Activated CD4-positive, alpha-beta memory T cell treated with anti-CD3 and anti-CD28 coated beads, Interleukin-2, amount 10 ng/mL, durations not matched to agents 7 days and 5 days (primary cell): ENCODE measurements around the gene SMAD1. TPM values are rescaled to one million over a fixed set of nuclear protein-coding genes. Genes with fewer than 3 reads are reported as not detected.

Experiments
- CTCF ChIA-PET: fragments of 350-600 bp; sonication (Branson Sonifier 250); formaldehyde crosslinking; loops from one replicate; lab custom pipeline; 2021; ENCODE audit warnings: antibody characterized with exemption, inconsistent platforms; lab: Charles Lee
- POLR2A ChIA-PET: fragments of 350-600 bp; sonication (Branson Sonifier 250); formaldehyde crosslinking; loops from one replicate; lab custom pipeline; 2021; ENCODE audit warnings: antibody characterized with exemption; lab: Charles Lee
- DNase-seq: peaks from one replicate; pipeline ENCODE4 v3.0.0-alpha.2; 2020
- H3K27ac Mint-ChIP-seq: one replicate; pipeline ENCODE4 v1.8.0; 2021; ENCODE audit warnings: mild to moderate bottlenecking, mixed read lengths
- H3K27me3 Mint-ChIP-seq: one replicate; pipeline ENCODE4 v1.8.0; 2021; ENCODE audit warnings: mixed read lengths
- H3K36me3 Mint-ChIP-seq: one replicate; pipeline ENCODE4 v1.8.0; 2021; ENCODE audit warnings: low read depth, mixed read lengths
- H3K4me1 Mint-ChIP-seq: one replicate; pipeline ENCODE4 v1.8.0; 2021; ENCODE audit warnings: mixed read lengths
- H3K4me3 Mint-ChIP-seq: one replicate; pipeline ENCODE4 v1.8.0; 2021; ENCODE audit warnings: mild to moderate bottlenecking, mixed read lengths
- H3K9me3 Mint-ChIP-seq: one replicate; pipeline ENCODE4 v1.8.0; 2021; ENCODE audit warnings: mixed read lengths
- total RNA-seq, 2 experiments: library from RNA; stranded (reverse); gene quantifications; one replicate each; pipeline ENCODE4 v1.2.3, GENCODE V29; 2021

Gene SMAD1
- total RNA-seq = 1 to 10 TPM; 1.9 to 2.1 TPM

- H3K9me3 Mint-ChIP-seq = peaks cover 2% of the 10 kb centered on the region
- peak; percentile 25 for DNase-seq
- ChIA-PET CTCF (no interaction called here), POLR2A (interaction anchor here (2.2 kb wide), 1 partner anchor 138 kb away, joined by 9 read pairs; the partner anchor contains the start of gene MMAA)
- H3K27ac Mint-ChIP-seq = no peak within 1 kb of the TSS
- H3K4me3 Mint-ChIP-seq = peak within 1 kb of the TSS; percentile 70
- no peaks in the 10 kb centered on the region for H3K36me3 Mint-ChIP-seq
- peaks cover 10% of the 10 kb centered on the region for H3K4me1 Mint-ChIP-seq
- peaks cover 35% of the 10 kb centered on the region for H3K27me3 Mint-ChIP-seq
These were observed at the start of gene SMAD1 for GRCh38 chr4:145481164-145481941. TSS of gene SMAD1 (plus strand) at chr4:145481853. CDS start at chr4:145514614, 32,761 bp downstream.

- Mint-ChIP-seq H3K9me3 (no peaks in the 10 kb centered on the region), H3K4me3 (no peak overlapping the region), H3K27me3 (no peaks in the 10 kb centered on the region), H3K27ac (no peak overlapping the region), H3K36me3 (no peaks in the 10 kb centered on the region), H3K4me1 (no peaks in the 10 kb centered on the region)
- no peak for DNase-seq
- CTCF ChIA-PET = no interaction called here
- POLR2A ChIA-PET = no interaction called here
These were observed 48.0 kb upstream of the SMAD1 start for GRCh38 chr4:145433684-145434083.

DNA sequence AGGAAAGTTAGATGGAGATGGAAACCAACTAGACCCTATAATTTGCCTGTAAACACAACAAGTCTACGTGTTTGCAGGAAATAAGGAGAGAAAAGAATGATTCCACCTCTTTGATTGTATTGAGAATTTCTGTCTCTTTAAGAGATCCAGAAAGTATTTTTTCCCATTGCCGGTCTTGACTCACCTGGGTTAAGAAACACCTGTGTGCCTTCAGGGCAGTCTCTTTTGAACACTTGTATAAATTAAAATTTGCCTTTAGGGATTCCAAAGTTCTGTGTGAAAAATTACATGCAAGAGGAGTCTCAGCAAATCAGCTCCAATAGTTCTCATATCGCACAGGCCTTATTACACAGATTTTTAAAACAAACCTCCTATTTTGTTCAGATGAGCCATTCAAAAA lies 46.0 kb upstream of the SMAD1 start:
- no peaks in the 10 kb centered on the region for H3K27me3 Mint-ChIP-seq
- H3K36me3 Mint-ChIP-seq = no peaks in the 10 kb centered on the region
- POLR2A ChIA-PET = no interaction called here
- no peaks in the 10 kb centered on the region for H3K4me1 Mint-ChIP-seq
- no peaks in the 10 kb centered on the region for H3K9me3 Mint-ChIP-seq
- H3K27ac Mint-ChIP-seq = no peak overlapping the region
- H3K4me3 Mint-ChIP-seq = no peak overlapping the region
- DNase-seq = no peak
- CTCF ChIA-PET = no interaction called here

- no peaks in the 10 kb centered on the region for H3K9me3 Mint-ChIP-seq
- no peak for DNase-seq
- no peak overlapping the region for H3K27ac Mint-ChIP-seq
- H3K4me1 Mint-ChIP-seq = no peaks in the 10 kb centered on the region
- H3K36me3 Mint-ChIP-seq = no peaks in the 10 kb centered on the region
- no peak overlapping the region for H3K4me3 Mint-ChIP-seq
- ChIA-PET CTCF (no interaction called here), POLR2A (no interaction called here)
- H3K27me3 Mint-ChIP-seq = no peaks in the 10 kb centered on the region
These were observed 45.5 kb upstream of the SMAD1 start for GRCh38 chr4:145436114-145436513.

GRCh38 chr4:145436796-145437195 lies 44.9 kb upstream of the SMAD1 start:
- CTCF ChIA-PET = no interaction called here

GRCh38 chr4:145437466-145437865 lies 44.2 kb upstream of the SMAD1 start:
- Mint-ChIP-seq H3K9me3 (no peaks in the 10 kb centered on the region), H3K27me3 (no peaks in the 10 kb centered on the region), H3K4me3 (no peak overlapping the region), H3K36me3 (no peaks in the 10 kb centered on the region), H3K27ac (no peak overlapping the region), H3K4me1 (no peaks in the 10 kb centered on the region)
- ChIA-PET POLR2A (no interaction called here), CTCF (no interaction called here)
- no peak for DNase-seq

More at GRCh38 chr4:145436796-145437195, 44.9 kb upstream of the SMAD1 start:
- no peak for DNase-seq
- Mint-ChIP-seq H3K9me3 (no peaks in the 10 kb centered on the region), H3K4me1 (no peaks in the 10 kb centered on the region), H3K27ac (no peak overlapping the region), H3K27me3 (no peaks in the 10 kb centered on the region), H3K36me3 (no peaks in the 10 kb centered on the region), H3K4me3 (no peak overlapping the region)
- POLR2A ChIA-PET = no interaction called here

- no peak overlapping the region for H3K27ac Mint-ChIP-seq
- CTCF ChIA-PET = no interaction called here
- no peaks in the 10 kb centered on the region for H3K27me3 Mint-ChIP-seq
- no peak for DNase-seq
- H3K4me3 Mint-ChIP-seq = no peak overlapping the region
- no peaks in the 10 kb centered on the region for H3K36me3 Mint-ChIP-seq
- H3K4me1 Mint-ChIP-seq = no peaks in the 10 kb centered on the region
- POLR2A ChIA-PET = no interaction called here
- no peaks in the 10 kb centered on the region for H3K9me3 Mint-ChIP-seq
These were observed 43.4 kb upstream of the SMAD1 start for GRCh38 chr4:145438298-145438697.

DNA sequence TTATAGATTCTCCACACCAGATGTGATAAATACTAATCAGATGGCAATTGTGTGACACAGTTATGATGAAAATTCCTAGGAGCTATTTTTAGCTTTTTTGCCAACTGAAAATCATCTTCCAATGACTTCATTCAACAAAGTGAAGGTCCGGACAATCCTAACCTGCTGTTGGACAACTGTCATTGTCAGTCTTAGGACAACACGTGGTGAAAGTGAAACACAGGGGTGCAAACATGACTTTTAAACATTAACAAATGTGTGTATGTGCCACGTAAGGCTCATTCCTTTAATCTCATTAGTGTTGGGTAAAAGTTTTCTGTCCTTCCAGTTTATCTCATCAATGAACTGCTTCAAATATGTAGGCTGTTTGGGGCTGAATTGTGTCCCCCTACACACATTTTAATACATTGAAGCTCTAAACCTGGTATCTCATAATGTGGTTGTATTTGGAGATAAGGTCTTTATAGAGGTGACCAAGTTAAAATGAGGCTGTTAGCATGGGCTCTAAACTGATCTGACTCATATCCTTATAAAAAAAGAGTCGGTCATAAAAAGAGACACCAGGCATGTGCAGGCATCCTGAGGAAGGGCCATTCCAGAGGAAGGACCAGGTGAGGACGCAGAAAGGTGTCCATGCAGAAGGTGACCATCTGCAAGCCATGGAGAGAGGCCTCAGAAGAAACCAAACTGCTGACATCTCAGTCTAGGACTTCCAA lies 41.2 kb upstream of the SMAD1 start:
- no peaks in the 10 kb centered on the region for H3K4me1 Mint-ChIP-seq
- H3K36me3 Mint-ChIP-seq = no peaks in the 10 kb centered on the region
- ChIA-PET POLR2A (no interaction called here), CTCF (no interaction called here)
- H3K27me3 Mint-ChIP-seq = no peaks in the 10 kb centered on the region
- no peak overlapping the region for H3K4me3 Mint-ChIP-seq
- H3K27ac Mint-ChIP-seq = no peak overlapping the region
- DNase-seq = no peak
- no peaks in the 10 kb centered on the region for H3K9me3 Mint-ChIP-seq

- Mint-ChIP-seq H3K27ac (no peak overlapping the region), H3K4me1 (no peaks in the 10 kb centered on the region), H3K4me3 (no peak overlapping the region), H3K9me3 (no peaks in the 10 kb centered on the region), H3K36me3 (no peaks in the 10 kb centered on the region), H3K27me3 (peaks cover 7% of the 10 kb centered on the region)
- ChIA-PET CTCF (no interaction called here), POLR2A (no interaction called here)
- no peak for DNase-seq
These were observed 35.5 kb upstream of the SMAD1 start for GRCh38 chr4:145446184-145446583.

GRCh38 chr4:145451895-145452294 lies 29.8 kb upstream of the SMAD1 start:
- Mint-ChIP-seq H3K27ac (no peak overlapping the region), H3K4me1 (no peaks in the 10 kb centered on the region), H3K27me3 (peaks cover 5% of the 10 kb centered on the region), H3K4me3 (no peak overlapping the region), H3K36me3 (no peaks in the 10 kb centered on the region), H3K9me3 (no peaks in the 10 kb centered on the region)
- DNase-seq = no peak
- ChIA-PET CTCF (no interaction called here), POLR2A (no interaction called here)

DNA sequence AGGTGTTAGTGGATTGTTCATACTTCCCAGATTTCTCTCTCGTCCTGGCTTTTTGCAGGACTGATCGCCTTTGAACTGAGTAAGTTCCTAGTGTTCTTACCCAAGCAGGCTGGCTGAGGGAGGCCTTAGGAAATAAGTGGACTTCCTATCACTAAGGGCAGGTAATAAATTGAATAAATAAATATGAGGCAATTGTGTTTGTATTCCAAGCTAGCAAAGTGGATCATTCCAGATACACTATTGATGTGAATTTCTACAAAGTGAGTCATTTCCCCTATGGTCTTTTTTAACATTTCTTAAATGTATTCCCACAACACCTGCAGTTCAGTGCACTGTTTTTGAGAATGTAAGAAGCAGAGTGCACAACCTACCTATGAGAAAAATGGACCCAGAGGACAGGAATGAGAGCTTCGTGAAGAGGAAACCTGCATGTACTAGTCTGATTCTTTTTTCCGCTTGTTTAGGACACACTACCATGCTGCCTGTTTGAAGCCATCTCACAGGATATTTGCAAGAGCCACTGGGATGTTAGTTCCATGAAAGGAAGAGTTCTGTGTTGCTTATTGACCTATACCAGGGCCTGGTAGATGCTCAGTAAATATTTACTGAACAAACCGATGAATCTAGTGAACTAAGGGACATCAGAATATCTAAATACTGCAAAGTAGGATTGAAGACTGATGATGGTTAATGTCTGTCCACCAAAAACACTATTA lies 29.0 kb upstream of the SMAD1 start:
- no peak for DNase-seq
- no peaks in the 10 kb centered on the region for H3K36me3 Mint-ChIP-seq
- H3K27me3 Mint-ChIP-seq = peaks cover 5% of the 10 kb centered on the region
- no peak overlapping the region for H3K4me3 Mint-ChIP-seq
- no peaks in the 10 kb centered on the region for H3K9me3 Mint-ChIP-seq
- no peaks in the 10 kb centered on the region for H3K4me1 Mint-ChIP-seq
- ChIA-PET POLR2A (no interaction called here), CTCF (no interaction called here)
- H3K27ac Mint-ChIP-seq = no peak overlapping the region

DNA sequence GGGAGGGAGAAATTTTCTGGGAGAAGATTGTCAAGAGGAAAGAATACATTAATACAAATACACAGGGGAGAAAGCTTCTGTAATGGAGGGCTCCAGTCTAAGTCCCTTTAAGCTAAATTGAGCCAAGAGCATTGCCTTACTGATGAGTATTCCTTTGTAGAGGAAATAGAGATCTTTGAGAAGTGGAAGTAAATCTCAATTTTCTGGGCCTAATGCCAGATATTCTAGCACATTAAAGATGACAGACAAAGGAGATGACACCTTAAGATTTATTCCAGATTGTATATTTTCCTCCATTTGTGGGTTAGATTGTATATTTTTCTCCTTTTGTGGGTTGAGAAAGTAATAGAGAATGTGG lies 28.5 kb upstream of the SMAD1 start:
- Mint-ChIP-seq H3K4me3 (no peak overlapping the region), H3K27ac (no peak overlapping the region), H3K4me1 (no peaks in the 10 kb centered on the region), H3K36me3 (no peaks in the 10 kb centered on the region), H3K9me3 (no peaks in the 10 kb centered on the region), H3K27me3 (peaks cover 5% of the 10 kb centered on the region)
- no peak for DNase-seq
- POLR2A ChIA-PET = no interaction called here
- CTCF ChIA-PET = no interaction called here

DNA sequence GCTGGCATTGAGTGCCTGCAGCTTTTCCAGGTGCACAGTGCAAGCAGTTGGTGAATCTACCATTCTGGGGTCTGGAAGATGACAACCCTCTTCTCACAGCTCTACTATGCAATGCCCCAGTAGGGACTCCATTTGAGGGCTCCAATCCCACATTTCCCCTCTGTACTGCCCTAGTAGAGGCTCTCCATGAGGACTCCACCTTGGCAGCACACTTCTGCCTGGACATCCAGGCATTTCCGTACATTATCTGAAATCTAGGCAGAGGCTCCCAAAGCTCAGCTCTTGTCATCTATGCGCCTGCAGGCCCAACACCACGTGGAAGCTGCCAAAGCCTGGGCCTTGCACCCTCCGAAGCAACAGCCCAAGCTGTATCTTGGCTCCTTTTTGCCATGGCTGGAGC lies 8.4 kb upstream of the SMAD1 start:
- DNase-seq = no peak
- H3K36me3 Mint-ChIP-seq = no peaks in the 10 kb centered on the region
- ChIA-PET CTCF (no interaction called here), POLR2A (no interaction called here)
- no peak overlapping the region for H3K4me3 Mint-ChIP-seq
- H3K27me3 Mint-ChIP-seq = peaks cover 10% of the 10 kb centered on the region
- no peak overlapping the region for H3K27ac Mint-ChIP-seq
- peaks cover 11% of the 10 kb centered on the region for H3K9me3 Mint-ChIP-seq
- H3K4me1 Mint-ChIP-seq = no peaks in the 10 kb centered on the region
